ENCODE measurements around the gene ABCB10. TPM values are rescaled to one million over a fixed set of nuclear protein-coding genes. Genes with fewer than 3 reads are reported as not detected.

The ABCB10 gene
- total RNA-seq, 1 experiment from 2014 or later = 13.8 TPM

DNA sequence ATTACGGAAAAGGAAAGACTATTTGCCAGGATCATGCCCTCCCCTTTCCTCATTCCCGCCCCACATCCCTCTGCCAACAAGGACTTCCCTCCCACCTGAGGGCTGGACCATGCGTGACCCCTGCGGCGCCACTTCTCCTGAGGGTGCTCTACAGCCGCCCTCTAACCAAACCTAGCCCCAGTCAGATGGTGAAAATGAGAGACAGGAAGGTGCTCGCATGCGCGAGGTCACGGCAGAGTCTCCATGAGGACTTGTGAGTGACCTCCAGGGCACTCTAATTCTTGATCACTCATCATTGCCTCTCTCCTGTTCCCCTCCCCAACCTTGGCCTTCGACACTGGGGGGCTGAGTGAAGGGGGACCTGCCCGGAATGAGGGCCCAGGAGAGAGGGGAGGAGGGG lies 35.3 kb upstream of the ABCB10 start:
- Histone ChIP-seq H2BK5ac (ENCODE audit: insufficient read length, low read length) (no peak overlapping the region), H2BK120ac (ENCODE audit: low read depth, low read length, poor library complexity, severe bottlenecking) (no peak overlapping the region), H3K56ac (ENCODE audit: insufficient read length, low read depth, low read length) (no peak overlapping the region), H3T11ph (ENCODE audit: low read length) (no peak overlapping the region), H3K4ac (ENCODE audit: low read depth, low read length) (no peak overlapping the region), H4K5ac (ENCODE audit: insufficient read length, low read depth, low read length) (no peak overlapping the region), H4K8ac (replicated peaks; ENCODE audit: insufficient read length, low read depth, low read length) (no peak overlapping the region), H3K79me2 (ENCODE audit: insufficient read depth, low read length) (no peaks in the 10 kb centered on the region), H2BK20ac (ENCODE audit: low read depth, low read length, poor library complexity, severe bottlenecking) (no peak overlapping the region), H3K4me1 (ENCODE audit: insufficient read depth, low read length) (no peaks in the 10 kb centered on the region), H4K91ac (ENCODE audit: insufficient read length, low read depth, low read length) (no peak overlapping the region), H4K20me1 (ENCODE audit: control insufficient read depth, insufficient read depth, insufficient read length) (no peaks in the 10 kb centered on the region), H2BK15ac (ENCODE audit: low read depth, low read length) (no peak overlapping the region), H3K27me3 (ENCODE audit: insufficient read depth, low read length) (no peaks in the 10 kb centered on the region), H3K18ac (ENCODE audit: insufficient read length, low read depth, low read length) (no peak overlapping the region), H2AFZ (ENCODE audit: low read length) (no peak overlapping the region), H3K23ac (ENCODE audit: insufficient read length, low read depth, low read length) (no peak overlapping the region), H3K27ac (ENCODE audit: insufficient read length, low read depth, low read length) (no peak overlapping the region), H3K4me2 (ENCODE audit: insufficient read depth, insufficient read length, low read length) (no peak overlapping the region), H3K9me3 (ENCODE audit: control insufficient read depth, low read depth, low read length) (no peaks in the 10 kb centered on the region), H3K9ac (ENCODE audit: extremely low read depth, insufficient read length, low read length) (no peak overlapping the region), H3K14ac (ENCODE audit: insufficient read depth, low read length) (no peak overlapping the region), H2BK12ac (ENCODE audit: insufficient read length, low read depth, low read length) (no peak overlapping the region), H2AK5ac (ENCODE audit: insufficient read length, low read length) (no peak overlapping the region), H3K79me1 (ENCODE audit: insufficient read depth, low read depth, low read length, poor library complexity, severe bottlenecking) (no peaks in the 10 kb centered on the region), H3K23me2 (ENCODE audit: insufficient read length, low read depth, low read length, poor library complexity, severe bottlenecking) (no peaks in the 10 kb centered on the region)
- H3K27ac Mint-ChIP-seq = peak overlapping the region in 1 of 3 experiments; percentile 66; a peak in 2 of 7 replicates
- no peaks in the 10 kb centered on the region for H3K9me3 Mint-ChIP-seq
- no peaks in the 10 kb centered on the region for H3K4me1 Mint-ChIP-seq
- H3K4me3 Mint-ChIP-seq = no peak overlapping the region
- WGBS (ENCODE audit: extremely low coverage, insufficient read length, low lambda C conversion rate) = no CpG with 5 or more reads among the region's 12 CpGs
- TF ChIP-seq, protein P1, sequence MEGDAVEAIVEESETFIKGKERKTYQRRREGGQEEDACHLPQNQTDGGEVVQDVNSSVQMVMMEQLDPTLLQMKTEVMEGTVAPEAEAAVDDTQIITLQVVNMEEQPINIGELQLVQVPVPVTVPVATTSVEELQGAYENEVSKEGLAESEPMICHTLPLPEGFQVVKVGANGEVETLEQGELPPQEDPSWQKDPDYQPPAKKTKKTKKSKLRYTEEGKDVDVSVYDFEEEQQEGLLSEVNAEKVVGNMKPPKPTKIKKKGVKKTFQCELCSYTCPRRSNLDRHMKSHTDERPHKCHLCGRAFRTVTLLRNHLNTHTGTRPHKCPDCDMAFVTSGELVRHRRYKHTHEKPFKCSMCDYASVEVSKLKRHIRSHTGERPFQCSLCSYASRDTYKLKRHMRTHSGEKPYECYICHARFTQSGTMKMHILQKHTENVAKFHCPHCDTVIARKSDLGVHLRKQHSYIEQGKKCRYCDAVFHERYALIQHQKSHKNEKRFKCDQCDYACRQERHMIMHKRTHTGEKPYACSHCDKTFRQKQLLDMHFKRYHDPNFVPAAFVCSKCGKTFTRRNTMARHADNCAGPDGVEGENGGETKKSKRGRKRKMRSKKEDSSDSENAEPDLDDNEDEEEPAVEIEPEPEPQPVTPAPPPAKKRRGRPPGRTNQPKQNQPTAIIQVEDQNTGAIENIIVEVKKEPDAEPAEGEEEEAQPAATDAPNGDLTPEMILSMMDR (conservative IDR thresholded peaks at IDR 0.05) = no peak
- H3K27me3 Mint-ChIP-seq (ENCODE audit: low read depth) = no peaks in the 10 kb centered on the region
- DNase-seq = no peak
- peaks cover 3 to 29% (median 19%) of the 10 kb centered on the region in 3 experiments; a peak in 6 of 7 replicates for H3K36me3 Mint-ChIP-seq (ENCODE audit: insufficient read depth in 1 of 3, low read depth in 3 of 3)

Measured in H9 (cell line).